Testis (tissue), 2 donors: ENCODE measurements around the gene ZNF777.

ENCODE experiments used
- CTCF ChIP-seq, 3 experiments: fragments of 450-650 bp in 2 of 3; fragments of 200-600 bp in 1 of 3; sonication (generic) in 1 of 3; IDR thresholded peaks; one replicate each; pipeline ENCODE4 v1.5.1; 2016 to 2019; ENCODE audit warnings: antibody characterized with exemption in 3 of 3, mild to moderate bottlenecking in 2 of 3, moderate library complexity in 1 of 3
- POLR2A ChIP-seq: fragments of 450-650 bp; IDR thresholded peaks from one replicate; pipeline ENCODE4 v1.6.1; 2017; ENCODE audit warnings: antibody characterized with exemption, mild to moderate bottlenecking, moderate library complexity

- TF ChIP-seq CTCF (IDR thresholded peaks at IDR 0.05) (no peak), POLR2A (no peak)
Observed at GRCh38 chr7:149433124-149433523, 27.7 kb downstream of the ZNF777 start.
